ENCODE results near the gene KLF6.

KLF6 gene

GRCh38 chr10:3807928-3808496 is 23.0 kb upstream of the KLF6 start:
- no peak for TF ChIP-seq CTCF (IDR thresholded peaks at IDR 0.05)

- no peak for TF ChIP-seq CTCF (IDR thresholded peaks at IDR 0.05)
Observed at GRCh38 chr10:3807211-3807927, 22.4 kb upstream of the KLF6 start.

GRCh38 chr10:3806603-3807002 is 21.6 kb upstream of the KLF6 start:
- no peak for TF ChIP-seq CTCF (IDR thresholded peaks at IDR 0.05)

GRCh38 chr10:3805791-3806461 is 20.9 kb upstream of the KLF6 start:
- TF ChIP-seq CTCF (IDR thresholded peaks at IDR 0.05), result no peak

DNA sequence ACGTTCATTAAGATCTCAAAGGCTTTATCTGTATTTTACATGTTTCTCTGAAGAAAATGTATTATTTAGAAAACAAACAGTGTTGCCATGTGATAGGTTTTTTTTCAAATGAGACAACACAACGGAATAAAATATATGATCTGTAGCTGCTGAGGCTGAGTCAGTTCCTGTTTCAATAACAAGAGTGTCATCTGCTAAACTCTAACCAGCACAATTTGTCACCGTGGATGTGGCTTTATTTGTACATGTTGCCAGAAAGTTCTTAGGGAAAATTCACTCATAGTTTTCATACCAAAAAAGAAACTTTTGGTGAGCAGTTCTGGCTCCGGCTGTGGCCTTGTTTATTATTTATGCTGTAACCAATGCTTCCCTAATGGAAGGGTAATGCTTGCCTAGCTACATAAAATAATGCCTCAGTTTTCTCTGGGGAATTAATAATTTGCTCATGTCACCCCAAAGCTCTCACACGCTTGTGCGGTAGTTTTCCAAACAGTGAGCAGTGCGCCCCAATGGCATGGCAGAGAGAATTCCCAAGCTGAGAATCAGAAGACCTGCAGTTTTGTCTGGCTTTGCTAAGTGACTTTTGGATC is 20.3 kb upstream of the KLF6 start:
- TF ChIP-seq CTCF (IDR thresholded peaks at IDR 0.05), result no peak

- no peak for TF ChIP-seq CTCF (IDR thresholded peaks at IDR 0.05)
Observed at GRCh38 chr10:3803927-3804741, 19.1 kb upstream of the KLF6 start.

DNA sequence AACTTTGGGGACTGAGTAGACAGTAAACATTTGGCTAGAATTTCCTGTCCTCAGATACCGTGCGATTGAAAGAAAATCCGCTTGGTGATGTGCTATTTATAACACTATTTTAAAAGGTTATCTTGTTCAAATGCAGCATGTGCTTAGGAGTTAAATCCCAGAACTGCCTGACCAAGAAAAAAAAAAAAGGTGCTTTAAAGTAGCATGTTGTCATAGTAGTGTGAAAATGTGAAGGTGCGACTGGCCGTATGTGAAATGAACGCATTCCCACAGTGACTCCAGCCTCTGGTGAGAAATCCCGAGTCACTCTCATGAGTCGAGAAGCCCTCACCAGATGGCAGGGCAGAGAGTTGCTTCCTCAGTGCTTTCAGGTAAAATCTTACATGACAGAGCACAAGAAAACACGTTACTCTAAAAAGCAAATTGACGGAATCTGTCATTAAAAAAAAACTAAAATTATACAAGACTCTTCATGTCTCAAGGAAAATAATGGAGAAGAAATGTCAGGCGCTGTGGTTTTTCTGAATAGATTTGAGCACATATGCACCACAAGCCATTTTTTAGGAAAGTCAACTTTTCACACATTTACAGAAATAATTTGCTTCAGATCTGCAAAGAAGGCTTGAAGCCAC is 18.4 kb upstream of the KLF6 start:
- no peak for TF ChIP-seq CTCF (IDR thresholded peaks at IDR 0.05)

All from LNCAP (cell line).